T-cell (primary cell): ENCODE data around the gene FGFR4. TPM values are rescaled to one million over a fixed set of nuclear protein-coding genes. Genes with fewer than 3 reads are reported as not detected.

Experiments used
- ATAC-seq, 4 experiments: fragments of 200-7000 bp in 3 of 4; fragments of 150-1000 bp in 1 of 4; cut with Tn5 transposase; replicated peaks in 1 of 4; 1 replicate in 3 of 4; 2 replicates in 1 of 4; pipeline ENCODE4 v1.10.0; 2021; ENCODE audit warnings: moderate library complexity in 3 of 4, mild to moderate bottlenecking in 2 of 4, moderate number of reproducible peaks in 1 of 4
- CTCF ChIA-PET, 2 donors: fragments of 300-600 bp; sonication (Branson Sonifier 250); formaldehyde crosslinking; loops; one replicate each; lab custom pipeline; 2022; ENCODE audit warnings: antibody characterized with exemption in 2 of 2; lab: Charles Lee
- POLR2A ChIA-PET, 2 donors: fragments of 300-600 bp; sonication (Branson Sonifier 250); formaldehyde crosslinking; loops; one replicate each; lab custom pipeline; 2022; ENCODE audit warnings: antibody characterized with exemption in 2 of 2; lab: Charles Lee
- DNase-seq, 35 experiments: peaks; one replicate each; pipeline versions ENCODE4 v3.0.0 to v3.0.0-alpha.2; 2013 to 2023
- H3K27ac ChIP-seq: one replicate; pipeline ENCODE4 v1.5.1; 2013; ENCODE audit warnings: low read length
- H3K27me3 ChIP-seq, 2 experiments: replicated peaks in 1 of 2; 1 replicate in 1 of 2; 2 replicates in 1 of 2; pipeline versions ENCODE4 v1.6.1 to v1.7.0; 2013; ENCODE audit warnings: low read length in 1 of 2, mixed read lengths in 1 of 2; ENCODE audit not compliant: control insufficient read depth in 2 of 2, insufficient read depth in 2 of 2; ENCODE audit errors: extremely low read depth in 1 of 2
- H3K36me3 ChIP-seq, 2 donors: 1 replicate in 1 of 2; 2 replicates in 1 of 2; pipeline versions ENCODE4 v1.6.1 to v1.7.0; 2013; ENCODE audit warnings: low read length in 1 of 2; ENCODE audit not compliant: control insufficient read depth in 2 of 2, insufficient read depth in 1 of 2; ENCODE audit errors: extremely low read depth in 1 of 2
- H3K4me1 ChIP-seq, 2 experiments: 1 replicate in 1 of 2; 2 replicates in 1 of 2; pipeline versions ENCODE4 v1.6.1 to v1.7.0; 2013; ENCODE audit warnings: low read length in 2 of 2, mixed read lengths in 1 of 2; ENCODE audit not compliant: insufficient read depth in 2 of 2, control insufficient read depth in 1 of 2; ENCODE audit errors: extremely low read depth in 1 of 2
- H3K4me3 ChIP-seq, 2 donors: 1 replicate in 1 of 2; 2 replicates in 1 of 2; pipeline versions ENCODE4 v1.5.1 to v1.7.0; 2013; ENCODE audit warnings: mild to moderate bottlenecking in 2 of 2, low read length in 1 of 2, moderate library complexity in 1 of 2; ENCODE audit not compliant: control insufficient read depth in 1 of 2; ENCODE audit errors: extremely low read depth in 1 of 2
- H3K9me3 ChIP-seq: 2 replicates; pipeline ENCODE4 v1.7.0; 2013
- H3K27ac Mint-ChIP-seq, 2 donors: one replicate each; pipeline ENCODE4 v1.8.0; 2020 to 2021; ENCODE audit warnings: mild to moderate bottlenecking in 2 of 2, mixed read lengths in 2 of 2
- H3K27me3 Mint-ChIP-seq, 2 donors: one replicate each; pipeline ENCODE4 v1.8.0; 2021 to 2022; ENCODE audit warnings: mixed read lengths in 2 of 2
- H3K36me3 Mint-ChIP-seq: one replicate; pipeline ENCODE4 v1.8.0; 2021; ENCODE audit warnings: mixed read lengths
- H3K4me1 Mint-ChIP-seq, 3 donors: one replicate each; pipeline ENCODE4 v1.8.0; 2020 to 2022; ENCODE audit warnings: mixed read lengths in 3 of 3, mild to moderate bottlenecking in 1 of 3
- H3K4me3 Mint-ChIP-seq, 3 donors: one replicate each; pipeline ENCODE4 v1.8.0; 2020 to 2022; ENCODE audit warnings: mild to moderate bottlenecking in 3 of 3, mixed read lengths in 3 of 3, moderate library complexity in 3 of 3
- H3K9me3 Mint-ChIP-seq, 3 donors: one replicate each; pipeline ENCODE4 v1.8.0; 2020 to 2022; ENCODE audit warnings: mixed read lengths in 3 of 3
- WGBS: methylation state at CpG from one replicate; pipeline ENCODE4 v1.1.5; 2013; ENCODE audit warnings: missing lambda C conversion rate; ENCODE audit not compliant: insufficient coverage; 5-methylcytosine and 5-hydroxymethylcytosine counted together
- total RNA-seq, 35 experiments: library from RNA in 6 of 35; stranded (reverse) in 6 of 35; fragments of 120-200 nt in 1 of 35; gene quantifications; one replicate each; pipeline versions ENCODE4 v1.2.1 to v1.2.4 and lab custom pipeline; 2013 to 2026

Gene FGFR4
- total RNA-seq, 5 donors from 2014 or later (not counting 1 experiment from before 2014, with no cell fraction given), result 1.6 to 5.1 (median 3.2) TPM

DNA sequence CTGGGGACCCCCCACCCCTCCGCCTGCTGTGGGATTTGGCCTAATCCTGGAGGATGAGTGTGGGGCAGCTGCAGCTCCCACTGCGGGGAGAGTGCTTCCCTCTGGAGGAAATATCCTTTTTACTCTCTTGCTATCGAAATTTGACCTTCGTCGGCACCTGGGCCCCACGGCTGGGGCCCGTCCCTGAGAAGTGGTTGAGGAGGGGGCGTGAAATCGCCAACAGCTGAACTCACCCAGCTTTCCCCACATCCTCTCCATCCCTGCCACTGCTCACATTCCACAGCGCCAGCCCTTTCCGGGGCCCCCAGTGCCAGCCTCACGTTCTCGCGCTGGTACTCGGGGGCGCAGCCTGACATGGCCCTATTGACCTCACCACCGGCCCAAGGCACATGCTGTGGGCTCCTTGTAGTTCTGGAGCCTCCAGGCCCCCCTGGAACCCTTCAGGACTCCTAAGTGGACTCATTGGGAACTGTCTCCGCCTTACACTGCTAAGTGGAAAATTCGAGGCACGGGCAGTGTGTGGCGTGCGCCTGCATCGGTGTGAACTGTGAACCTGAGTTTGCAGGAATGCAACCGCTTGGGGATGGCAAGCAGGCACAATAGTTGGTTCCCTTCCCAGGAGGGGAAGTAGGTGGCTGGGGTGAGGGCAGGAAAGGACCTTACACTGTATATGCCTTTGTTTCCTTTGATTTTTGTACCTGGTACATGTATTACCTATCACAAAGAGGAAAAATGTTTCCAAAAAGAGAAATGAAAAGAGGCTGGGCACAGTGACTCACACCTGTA lies 19.2 kb downstream of the FGFR4 start:
- no peaks in the 10 kb centered on the region for H3K4me1 ChIP-seq
- CTCF ChIA-PET, result no interaction called here
- H3K27me3 ChIP-seq, result peaks cover 0 to 28% of the 10 kb centered on the region in 2 experiments
- DNase-seq, result no peak
- H3K36me3 Mint-ChIP-seq, result no peaks in the 10 kb centered on the region
- 87% methylated on average over 15 of the region's 24 CpGs for WGBS
- no peak overlapping the region for H3K27ac Mint-ChIP-seq
- ATAC-seq, result no peak
- H3K9me3 ChIP-seq, result no peaks in the 10 kb centered on the region
- H3K9me3 Mint-ChIP-seq, result no peaks in the 10 kb centered on the region
- POLR2A ChIA-PET, result no interaction called here
- H3K4me1 Mint-ChIP-seq, result no peaks in the 10 kb centered on the region
- H3K36me3 ChIP-seq, result no peaks in the 10 kb centered on the region
- H3K4me3 ChIP-seq, result no peak overlapping the region
- no peak overlapping the region for H3K27ac ChIP-seq
- no peak overlapping the region for H3K4me3 Mint-ChIP-seq
- peaks cover 0 to 7% of the 10 kb centered on the region in 2 donors for H3K27me3 Mint-ChIP-seq

DNA sequence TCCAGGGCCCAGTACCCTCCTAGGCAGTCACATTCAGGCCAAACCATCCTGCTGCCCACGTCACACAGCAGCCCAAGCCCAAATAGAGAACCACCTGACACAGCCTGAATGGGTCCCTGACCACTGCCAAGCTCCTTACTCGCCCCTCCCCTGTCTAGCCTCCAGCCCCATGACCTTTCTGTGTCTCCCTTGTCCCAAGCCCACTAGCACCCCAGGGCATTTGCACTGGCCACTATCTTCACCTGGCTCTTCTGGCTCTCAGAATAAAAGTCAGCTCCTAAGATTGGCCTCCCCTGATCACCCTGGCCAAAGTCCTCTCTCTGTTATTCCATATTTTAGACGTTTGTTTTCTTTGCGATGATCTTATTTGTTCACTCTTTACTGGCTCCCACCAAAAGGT lies 20.4 kb downstream of the FGFR4 start:
- WGBS, result 71% methylated on average over 4 of the region's 4 CpGs
- ChIA-PET POLR2A (no interaction called here), CTCF (interaction anchor here in 1 of 2 donors (0.6 kb wide), 1 partner anchor 10 kb away, joined by 4 read pairs; no protein-coding TSS in a partner anchor)
- H3K27me3 ChIP-seq, result peaks cover 0 to 19% of the 10 kb centered on the region in 2 experiments
- ATAC-seq, result no peak
- H3K36me3 ChIP-seq, result no peaks in the 10 kb centered on the region
- H3K4me1 ChIP-seq, result peaks cover 0 to 5% of the 10 kb centered on the region in 2 experiments
- Mint-ChIP-seq H3K4me1 (peaks cover 0 to 3% (median 2%) of the 10 kb centered on the region in 3 donors), H3K4me3 (no peak overlapping the region), H3K27me3 (peaks cover 0 to 5% of the 10 kb centered on the region in 2 donors), H3K36me3 (no peaks in the 10 kb centered on the region), H3K27ac (no peak overlapping the region), H3K9me3 (no peaks in the 10 kb centered on the region)
- no peak overlapping the region for H3K4me3 ChIP-seq
- H3K27ac ChIP-seq, result no peak overlapping the region
- H3K9me3 ChIP-seq, result no peaks in the 10 kb centered on the region
- DNase-seq, result no peak

DNA sequence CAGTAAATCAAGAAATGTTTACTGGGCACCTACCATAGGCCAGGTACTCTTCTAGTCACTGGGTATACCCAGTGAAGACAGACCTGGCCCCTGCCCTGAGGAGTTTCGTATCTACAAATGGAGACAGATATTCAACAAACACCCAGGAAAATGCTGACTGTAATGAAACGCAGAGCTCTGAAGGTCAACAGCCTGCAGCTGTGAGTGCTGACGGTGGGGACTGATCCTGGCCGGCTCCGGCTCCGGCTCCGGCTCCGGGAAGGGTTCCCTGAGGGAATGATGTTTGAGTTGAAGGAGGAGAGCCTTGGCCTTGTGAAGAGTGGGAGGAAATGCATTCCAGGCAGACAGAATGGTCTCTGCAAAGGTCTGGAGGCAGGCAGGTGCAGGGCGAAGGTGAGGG lies 23.1 kb downstream of the FGFR4 start:
- Mint-ChIP-seq H3K4me3 (no peak overlapping the region), H3K27ac (no peak overlapping the region), H3K4me1 (peaks cover 4 to 12% (median 6%) of the 10 kb centered on the region in 3 donors), H3K27me3 (peaks cover 0 to 2% of the 10 kb centered on the region in 2 donors), H3K36me3 (no peaks in the 10 kb centered on the region), H3K9me3 (no peaks in the 10 kb centered on the region)
- Histone ChIP-seq H3K27me3 (peaks cover 0 to 11% of the 10 kb centered on the region in 2 experiments), H3K4me1 (peaks cover 0 to 12% of the 10 kb centered on the region in 2 experiments), H3K36me3 (no peaks in the 10 kb centered on the region), H3K27ac (no peak overlapping the region), H3K9me3 (no peaks in the 10 kb centered on the region), H3K4me3 (no peak overlapping the region)
- no peak for DNase-seq
- WGBS, result 97% methylated on average over 6 of the region's 9 CpGs
- CTCF ChIA-PET, result interaction anchor here in 1 of 2 donors (1.2 kb wide), 1 partner anchor 27 kb away, joined by 3 read pairs; no protein-coding TSS in a partner anchor
- POLR2A ChIA-PET, result no interaction called here
- ATAC-seq, result no peak

DNA sequence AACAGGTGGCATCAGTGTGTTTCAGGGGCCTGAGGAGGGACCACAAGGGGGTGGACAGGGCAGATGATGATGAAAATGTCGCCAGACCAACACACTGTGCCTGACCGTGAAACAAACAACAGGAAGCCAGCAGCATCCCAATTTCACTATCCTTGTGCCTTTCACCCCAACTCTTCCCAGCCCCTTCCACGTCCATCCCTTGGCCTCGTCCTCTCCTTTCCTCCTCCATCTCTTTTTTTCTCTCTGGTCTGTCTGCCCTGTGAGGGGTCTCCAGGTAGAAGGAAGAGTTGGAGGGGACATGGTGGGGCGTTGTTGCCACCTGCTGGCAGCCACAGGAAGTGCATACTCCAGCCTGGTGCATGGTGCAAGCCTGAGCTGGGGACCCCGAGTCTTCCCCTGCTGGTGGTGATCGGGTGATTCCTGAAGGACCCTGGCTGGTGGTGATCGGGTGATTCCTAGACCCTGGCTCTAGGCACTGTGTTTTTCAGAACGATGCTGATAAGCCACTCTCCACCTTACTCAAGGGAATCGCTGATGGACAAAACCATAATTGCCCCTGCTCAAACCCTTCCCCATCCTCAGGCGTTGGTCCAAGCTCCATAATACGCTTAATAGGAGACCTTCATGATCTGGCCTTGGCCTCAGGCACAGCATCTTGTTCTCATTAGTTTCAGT lies 25.1 kb downstream of the FGFR4 start:
- peak; percentile 47 to 56 (median 50) for ATAC-seq
- no peaks in the 10 kb centered on the region for H3K36me3 Mint-ChIP-seq
- H3K4me3 ChIP-seq, result no peak overlapping the region
- no peak overlapping the region for H3K27ac Mint-ChIP-seq
- peak in 28 of 35 experiments; percentile 25 to 76 (median 50) for DNase-seq
- peaks cover 13 to 21% (median 16%) of the 10 kb centered on the region in 3 donors for H3K4me1 Mint-ChIP-seq
- no peaks in the 10 kb centered on the region for H3K27me3 Mint-ChIP-seq
- no peaks in the 10 kb centered on the region for H3K9me3 ChIP-seq
- no peaks in the 10 kb centered on the region for H3K27me3 ChIP-seq
- no peak overlapping the region for H3K27ac ChIP-seq
- H3K4me3 Mint-ChIP-seq, result peak overlapping the region in 1 of 3 donors; percentile 28
- CTCF ChIA-PET, result interaction anchor here (0.5 to 2.0 kb wide), 9 partner anchors 24 to 694 kb away, joined by 3 to 7 read pairs (median 3); no protein-coding TSS in a partner anchor
- no peaks in the 10 kb centered on the region for H3K36me3 ChIP-seq
- 48% methylated on average over 5 of the region's 12 CpGs for WGBS
- H3K9me3 Mint-ChIP-seq, result no peaks in the 10 kb centered on the region
- H3K4me1 ChIP-seq, result peaks cover 0 to 20% of the 10 kb centered on the region in 2 experiments
- POLR2A ChIA-PET, result no interaction called here

DNA sequence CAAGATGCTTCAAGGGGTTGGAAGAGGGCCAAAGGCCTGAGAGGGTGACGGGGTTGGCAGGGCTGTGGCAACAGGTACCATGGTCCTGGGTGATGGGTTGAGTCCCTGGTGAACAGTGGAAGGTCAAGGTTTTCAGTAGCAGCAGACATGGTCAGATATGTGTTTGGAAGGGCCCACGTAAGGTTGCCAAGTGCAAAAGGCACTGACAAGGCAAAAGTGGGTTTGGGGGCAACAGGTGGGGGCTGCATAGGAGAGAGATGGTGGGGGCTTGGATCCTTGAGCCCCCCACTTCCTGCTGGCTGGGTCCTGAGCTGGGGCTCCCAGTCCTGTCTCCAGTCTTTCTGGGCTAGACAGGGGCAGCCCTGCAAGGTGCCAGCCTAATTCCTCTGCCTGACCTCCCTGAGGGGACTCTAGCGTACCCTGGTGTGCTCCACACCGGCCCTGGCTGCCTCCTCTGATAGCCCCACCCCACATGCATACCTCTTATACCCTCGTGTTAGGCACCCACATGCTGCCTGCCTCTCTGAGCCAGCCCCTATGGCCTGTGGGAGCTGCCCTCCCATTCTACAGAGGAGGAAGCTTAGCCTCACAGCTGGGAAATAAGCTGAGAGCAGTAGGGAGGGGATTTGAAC lies 26.0 kb downstream of the FGFR4 start:
- H3K4me1 ChIP-seq, result peaks cover 0 to 26% of the 10 kb centered on the region in 2 experiments
- Mint-ChIP-seq H3K4me1 (peaks cover 16 to 24% (median 16%) of the 10 kb centered on the region in 3 donors), H3K27me3 (no peaks in the 10 kb centered on the region), H3K4me3 (no peak overlapping the region), H3K36me3 (no peaks in the 10 kb centered on the region), H3K9me3 (no peaks in the 10 kb centered on the region), H3K27ac (no peak overlapping the region)
- POLR2A ChIA-PET, result interaction anchor here in 1 of 2 donors (0.7 kb wide), 1 partner anchor 452 kb away, joined by 3 read pairs; no protein-coding TSS in a partner anchor
- DNase-seq (no peak), ATAC-seq (no peak)
- no peaks in the 10 kb centered on the region for H3K27me3 ChIP-seq
- WGBS, result 81% methylated on average over 4 of the region's 5 CpGs
- H3K27ac ChIP-seq, result no peak overlapping the region
- no peak overlapping the region for H3K4me3 ChIP-seq
- CTCF ChIA-PET, result interaction anchor here (0.5 to 2.0 kb wide), 10 partner anchors 14 to 695 kb away, joined by 3 to 5 read pairs (median 3); no protein-coding TSS in a partner anchor
- no peaks in the 10 kb centered on the region for H3K9me3 ChIP-seq
- no peaks in the 10 kb centered on the region for H3K36me3 ChIP-seq
